Measurements from ENCODE around the gene LRRC4C. TPM values are rescaled to one million over a fixed set of nuclear protein-coding genes. Genes with fewer than 3 reads are reported as not detected.

LRRC4C gene
- total RNA-seq, 4 donors from 2014 or later: 1.5 to 2.8 (median 1.7) TPM

DNA sequence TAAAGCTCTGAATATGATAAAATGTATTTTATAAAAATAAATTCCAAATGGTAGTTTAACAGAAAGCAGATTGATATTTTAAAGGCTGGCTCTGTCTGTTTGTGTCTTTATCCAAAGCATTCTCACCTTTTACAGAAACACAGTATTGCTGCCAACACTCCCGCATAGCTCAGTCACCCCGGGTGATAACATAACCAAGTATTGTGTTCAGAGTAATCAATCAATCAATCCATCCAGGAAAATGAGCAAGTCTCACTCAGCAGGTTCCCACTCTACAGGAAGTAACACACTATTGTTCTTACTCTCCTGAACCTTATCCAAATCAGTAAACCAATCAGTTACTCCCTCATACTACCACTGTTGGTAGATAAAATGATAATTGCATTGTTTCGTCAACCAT, 203.4 kb downstream of the LRRC4C start:
- Histone ChIP-seq H3K36me3 (no peaks in the 10 kb centered on the region), H3K9me3 (no peaks in the 10 kb centered on the region), H3K27me3 (no peaks in the 10 kb centered on the region), H3K4me3 (no peak overlapping the region), H3K27ac (no peak overlapping the region), H3K4me1 (no peaks in the 10 kb centered on the region)
- ATAC-seq: no peak
- TF ChIP-seq, protein P1, sequence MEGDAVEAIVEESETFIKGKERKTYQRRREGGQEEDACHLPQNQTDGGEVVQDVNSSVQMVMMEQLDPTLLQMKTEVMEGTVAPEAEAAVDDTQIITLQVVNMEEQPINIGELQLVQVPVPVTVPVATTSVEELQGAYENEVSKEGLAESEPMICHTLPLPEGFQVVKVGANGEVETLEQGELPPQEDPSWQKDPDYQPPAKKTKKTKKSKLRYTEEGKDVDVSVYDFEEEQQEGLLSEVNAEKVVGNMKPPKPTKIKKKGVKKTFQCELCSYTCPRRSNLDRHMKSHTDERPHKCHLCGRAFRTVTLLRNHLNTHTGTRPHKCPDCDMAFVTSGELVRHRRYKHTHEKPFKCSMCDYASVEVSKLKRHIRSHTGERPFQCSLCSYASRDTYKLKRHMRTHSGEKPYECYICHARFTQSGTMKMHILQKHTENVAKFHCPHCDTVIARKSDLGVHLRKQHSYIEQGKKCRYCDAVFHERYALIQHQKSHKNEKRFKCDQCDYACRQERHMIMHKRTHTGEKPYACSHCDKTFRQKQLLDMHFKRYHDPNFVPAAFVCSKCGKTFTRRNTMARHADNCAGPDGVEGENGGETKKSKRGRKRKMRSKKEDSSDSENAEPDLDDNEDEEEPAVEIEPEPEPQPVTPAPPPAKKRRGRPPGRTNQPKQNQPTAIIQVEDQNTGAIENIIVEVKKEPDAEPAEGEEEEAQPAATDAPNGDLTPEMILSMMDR (IDR thresholded peaks at IDR 0.05): no peak
- TF ChIP-seq POLR2A (IDR thresholded peaks at IDR 0.05): no peak
- TF ChIP-seq EP300 (IDR thresholded peaks at IDR 0.05): no peak
- no peak for TF ChIP-seq POLR2AphosphoS5 (IDR thresholded peaks at IDR 0.05)
- WGBS, 2 donors (ENCODE audit: low coverage in 1 of 2): 67 to 74% methylated on average over 3 of the region's 3 CpGs

DNA sequence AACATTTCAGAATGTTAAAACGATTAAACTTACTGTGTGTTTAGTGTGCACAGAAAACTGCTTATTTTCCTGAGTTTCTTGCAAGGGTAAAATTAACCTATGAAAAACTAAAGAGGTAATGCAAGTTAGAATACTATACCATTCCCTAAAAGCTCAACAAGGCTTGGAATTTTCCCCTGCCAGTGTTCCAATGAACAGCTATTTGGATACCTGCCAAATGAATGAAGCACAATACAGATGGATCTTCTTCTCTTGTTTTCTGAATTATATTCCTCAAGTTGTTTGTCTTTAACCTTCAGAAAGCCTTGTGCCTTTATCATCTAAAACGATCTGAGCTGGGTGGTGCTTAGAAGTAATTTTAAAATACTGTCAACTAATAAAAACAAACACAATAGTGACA, 204.5 kb downstream of the LRRC4C start:
- ATAC-seq: no peak
- no peaks in the 10 kb centered on the region for H3K9me3 ChIP-seq
- TF ChIP-seq, protein P1 (IDR thresholded peaks at IDR 0.05): no peak
- no peak for TF ChIP-seq POLR2A (IDR thresholded peaks at IDR 0.05)
- TF ChIP-seq EP300 (IDR thresholded peaks at IDR 0.05): no peak
- TF ChIP-seq POLR2AphosphoS5 (IDR thresholded peaks at IDR 0.05): no peak
- no peaks in the 10 kb centered on the region for H3K27me3 ChIP-seq
- H3K36me3 ChIP-seq: no peaks in the 10 kb centered on the region
- WGBS, 2 donors (ENCODE audit: low coverage in 1 of 2): 43 to 53% methylated on average over 2 of the region's 2 CpGs
- H3K27ac ChIP-seq: no peak overlapping the region
- H3K4me1 ChIP-seq: no peaks in the 10 kb centered on the region
- H3K4me3 ChIP-seq: no peak overlapping the region

DNA sequence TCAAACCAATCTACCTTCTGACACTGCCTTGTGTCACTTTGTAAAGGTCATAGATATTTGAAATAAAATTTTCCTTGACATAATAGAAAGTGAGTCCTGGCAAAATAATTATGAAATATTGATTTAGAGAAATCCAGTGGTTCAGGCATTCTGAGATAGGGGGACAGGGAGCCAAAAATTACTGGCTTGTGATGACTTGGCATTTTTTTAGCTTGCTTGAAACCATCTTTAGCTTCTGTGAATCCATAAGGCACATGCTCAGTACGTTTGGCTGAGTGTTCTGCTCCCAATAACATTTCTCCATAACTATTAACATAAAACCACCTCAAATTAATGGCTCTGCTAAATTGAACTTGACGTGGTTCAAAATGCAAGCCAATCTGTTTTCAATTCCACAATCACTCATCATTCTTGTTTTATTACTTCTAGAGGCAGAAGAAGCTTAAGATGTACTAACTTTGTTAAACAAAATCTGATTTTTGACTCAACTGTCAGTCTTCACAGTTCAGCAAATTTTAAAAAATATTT, 209.0 kb downstream of the LRRC4C start:
- Histone ChIP-seq H3K4me3 (no peak overlapping the region), H3K27ac (no peak overlapping the region), H3K27me3 (no peaks in the 10 kb centered on the region), H3K4me1 (no peaks in the 10 kb centered on the region), H3K36me3 (no peaks in the 10 kb centered on the region), H3K9me3 (no peaks in the 10 kb centered on the region)
- ATAC-seq: no peak
- WGBS, 2 donors (ENCODE audit: low coverage in 1 of 2): 41 to 61% methylated on average over 2 of the region's 2 CpGs
- TF ChIP-seq, protein P1 (IDR thresholded peaks at IDR 0.05): no peak
- TF ChIP-seq EP300 (IDR thresholded peaks at IDR 0.05): no peak
- TF ChIP-seq POLR2A (IDR thresholded peaks at IDR 0.05): no peak
- TF ChIP-seq POLR2AphosphoS5 (IDR thresholded peaks at IDR 0.05): no peak

DNA sequence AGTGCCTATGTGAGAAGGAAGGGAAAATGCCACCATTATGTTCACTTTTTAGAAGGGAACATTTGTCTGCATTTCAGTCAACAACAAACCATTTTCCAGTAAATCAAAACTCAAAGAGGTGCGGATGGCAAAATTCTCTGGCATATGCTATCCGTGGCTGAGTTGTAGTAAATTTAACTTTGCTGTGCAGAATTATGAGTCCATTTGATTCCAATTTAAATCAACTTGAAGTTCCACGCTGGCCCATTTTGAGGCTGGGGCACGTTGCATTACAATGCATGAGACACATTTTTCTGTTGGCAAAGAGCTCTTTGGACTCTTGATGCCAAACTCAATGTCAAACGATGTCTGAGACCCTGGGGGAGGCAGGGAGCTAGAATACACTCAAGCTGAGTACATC, 211.8 kb downstream of the LRRC4C start:
- Histone ChIP-seq H3K9me3 (no peaks in the 10 kb centered on the region), H3K4me1 (no peaks in the 10 kb centered on the region), H3K4me3 (no peak overlapping the region), H3K36me3 (no peaks in the 10 kb centered on the region), H3K27me3 (no peaks in the 10 kb centered on the region), H3K27ac (no peak overlapping the region)
- ATAC-seq: no peak
- no peak for TF ChIP-seq POLR2AphosphoS5 (IDR thresholded peaks at IDR 0.05)
- no peak for TF ChIP-seq POLR2A (IDR thresholded peaks at IDR 0.05)
- no peak for TF ChIP-seq EP300 (IDR thresholded peaks at IDR 0.05)
- TF ChIP-seq, protein P1 (IDR thresholded peaks at IDR 0.05): no peak
- 74 to 78% methylated on average over 4 to 5 of the region's 5 CpGs for WGBS, 2 donors (ENCODE audit: low coverage in 1 of 2)

DNA sequence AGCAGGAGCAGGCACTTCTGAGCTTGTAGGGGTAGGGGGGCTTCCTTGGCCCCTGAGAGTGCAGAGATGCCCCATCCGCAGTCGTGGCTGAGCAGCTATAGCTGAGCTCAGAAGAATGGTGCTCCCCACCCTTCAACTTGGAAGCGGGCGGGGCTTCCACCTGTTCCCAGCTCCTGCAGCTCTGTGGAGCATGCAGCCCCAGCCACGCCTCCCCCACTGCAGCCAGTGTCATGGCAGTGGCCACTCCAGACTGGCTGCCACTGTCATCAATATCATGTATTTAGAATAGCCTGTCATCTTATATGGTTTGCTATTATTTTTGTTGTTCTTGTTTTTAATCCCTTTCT, 213.1 kb downstream of the LRRC4C start:
- WGBS, 2 donors (ENCODE audit: low coverage in 1 of 2): 62% methylated on average over 3 of the region's 5 CpGs; no CpG with 5 or more reads in 1 of the 2 donors
- H3K27me3 ChIP-seq: no peaks in the 10 kb centered on the region
- TF ChIP-seq POLR2AphosphoS5 (IDR thresholded peaks at IDR 0.05): no peak
- TF ChIP-seq POLR2A (IDR thresholded peaks at IDR 0.05): no peak
- no peak for TF ChIP-seq EP300 (IDR thresholded peaks at IDR 0.05)
- TF ChIP-seq, protein P1 (IDR thresholded peaks at IDR 0.05): no peak
- no peaks in the 10 kb centered on the region for H3K4me1 ChIP-seq
- H3K27ac ChIP-seq: no peak overlapping the region
- H3K36me3 ChIP-seq: no peaks in the 10 kb centered on the region
- H3K4me3 ChIP-seq: no peak overlapping the region
- no peak for ATAC-seq
- H3K9me3 ChIP-seq: no peaks in the 10 kb centered on the region

All from gastroesophageal sphincter (tissue), 4 donors.